GM19467 (cell line): ENCODE results near the gene AGBL5.
"Not testable (repeated sequence)": the region's sequence is repeated elsewhere in the genome, so short reads cannot be mapped to it uniquely, and the experiment has no call there.

Experiments
- ATAC-seq: cut with Tn5 transposase; IDR thresholded peaks from one replicate; pipeline ENCODE4 v1.9.1; 2021; ENCODE audit warnings: mild to moderate bottlenecking, moderate library complexity; ENCODE audit not compliant: unreplicated experiment

AGBL5 gene

GRCh38 chr2:27115519-27115918 is 64.1 kb downstream of the AGBL5 start:
- ATAC-seq: no peak

GRCh38 chr2:27117995-27118524 is 66.6 kb downstream of the AGBL5 start:
- ATAC-seq: no peak

- no peak for ATAC-seq
These were observed 67.3 kb downstream of the AGBL5 start, which contains the start of gene CGREF1 for GRCh38 chr2:27118525-27119329. CGREF1 (minus strand) TSS chr2:27119128; CDS start chr2:27104366, 14,762 bp downstream.

GRCh38 chr2:27119330-27119670 is 67.8 kb downstream of the AGBL5 start:
- ATAC-seq: not testable (repeated sequence)
